GM23338 (cell line): Measurements from ENCODE around the gene DLG2. TPM values are rescaled to one million over a fixed set of nuclear protein-coding genes. Genes with fewer than 3 reads are reported as not detected.
A peak's percentile ranks its signal among the peaks of the same experiment; 100 is the strongest.

Source experiments
- ATAC-seq: fragments of 200-7000 bp; cut with Tn5 transposase; 3 replicates; pipeline ENCODE4 v1.9.1; 2020
- DNase-seq: peaks from one replicate; pipeline ENCODE4 v3.0.0-alpha.2; 2015; ENCODE audit warnings: low spot score
- H2AFZ ChIP-seq: fragments of 200-600 bp; sonication (generic); 2 replicates; pipeline ENCODE4 v1.8.0; 2016; ENCODE audit warnings: antibody characterized with exemption, mild to moderate bottlenecking, moderate library complexity
- H3F3A ChIP-seq: fragments of 200-600 bp; sonication (generic); replicated peaks from 2 replicates; pipeline ENCODE4 v1.8.0; 2017; ENCODE audit warnings: antibody characterized with exemption, mixed run types, low read depth
- H3K27ac ChIP-seq: fragments of 200-600 bp; sonication (generic); 2 replicates; pipeline ENCODE4 v1.6.1; 2016; ENCODE audit warnings: low read depth
- H3K27me3 ChIP-seq: fragments of 200-600 bp; sonication (generic); 2 replicates; pipeline ENCODE4 v1.8.0; 2016; ENCODE audit warnings: mild to moderate bottlenecking, mixed run types, moderate library complexity; ENCODE audit not compliant: insufficient read depth
- H3K36me3 ChIP-seq: fragments of 200-600 bp; sonication (generic); 2 replicates; pipeline ENCODE4 v1.8.0; 2016; ENCODE audit warnings: mild to moderate bottlenecking; ENCODE audit not compliant: insufficient read depth
- H3K4me1 ChIP-seq: fragments of 200-600 bp; sonication (generic); 2 replicates; pipeline ENCODE4 v1.8.0; 2016; ENCODE audit warnings: mild to moderate bottlenecking, moderate library complexity; ENCODE audit not compliant: insufficient read depth
- H3K4me2 ChIP-seq: fragments of 200-600 bp; sonication (generic); 2 replicates; pipeline ENCODE4 v1.7.1; 2017; ENCODE audit warnings: mixed run types
- H3K4me3 ChIP-seq: fragments of 200-600 bp; sonication (generic); 2 replicates; pipeline ENCODE4 v1.6.1; 2016; ENCODE audit warnings: mixed run types
- H3K79me2 ChIP-seq: fragments of 200-600 bp; sonication (generic); replicated peaks from 2 replicates; pipeline ENCODE4 v1.8.0; 2017; ENCODE audit warnings: mild to moderate bottlenecking; ENCODE audit not compliant: insufficient read depth
- H3K9me2 ChIP-seq: fragments of 200-600 bp; sonication (generic); 2 replicates; pipeline ENCODE4 v1.8.0; 2017; ENCODE audit not compliant: insufficient read depth
- H4K20me1 ChIP-seq: fragments of 200-600 bp; sonication (generic); replicated peaks from 2 replicates; pipeline ENCODE4 v1.8.0; 2017; ENCODE audit warnings: mild to moderate bottlenecking; ENCODE audit not compliant: insufficient read depth
- H3K27ac Mint-ChIP-seq: 2 replicates; pipeline ENCODE4 v1.8.0; 2020; ENCODE audit warnings: inconsistent platforms, mild to moderate bottlenecking, moderate library complexity, mixed read lengths
- H3K27me3 Mint-ChIP-seq: 3 replicates; pipeline ENCODE4 v1.8.0; 2022; ENCODE audit warnings: low read depth, mild to moderate bottlenecking, moderate library complexity, mixed read lengths, inconsistent platforms; ENCODE audit not compliant: insufficient read depth, poor library complexity
- H3K36me3 Mint-ChIP-seq: 3 replicates; pipeline ENCODE4 v1.8.0; 2021; ENCODE audit warnings: low read depth, mild to moderate bottlenecking, inconsistent platforms, moderate library complexity, mixed read lengths
- H3K4me1 Mint-ChIP-seq: 3 replicates; pipeline ENCODE4 v1.8.0; 2020; ENCODE audit warnings: mild to moderate bottlenecking, inconsistent platforms, mixed read lengths
- H3K4me3 Mint-ChIP-seq: 3 replicates; pipeline ENCODE4 v1.8.0; 2021; ENCODE audit warnings: moderate library complexity, mild to moderate bottlenecking, inconsistent platforms, mixed read lengths
- H3K9me3 Mint-ChIP-seq: 3 replicates; pipeline ENCODE4 v1.8.0; 2020; ENCODE audit warnings: moderate library complexity, mild to moderate bottlenecking, inconsistent platforms, mixed read lengths
- CREB1 ChIP-seq: fragments of 250-450 bp; sonication (Bioruptor Pico); IDR thresholded peaks from 2 replicates; pipeline ENCODE4 v1.5.0; 2020; ENCODE audit warnings: low read depth, mild to moderate bottlenecking, moderate library complexity
- CTCF ChIP-seq, 2 experiments: fragments of 200-600 bp in 1 of 2; sonication (generic) in 1 of 2; conservative IDR thresholded peaks; 2 replicates each; pipeline versions ENCODE4 v1.5.1 to v1.6.1; 2016 to 2017; ENCODE audit warnings: antibody characterized with exemption in 2 of 2, low read depth in 2 of 2, mild to moderate bottlenecking in 2 of 2, moderate library complexity in 1 of 2
- ETS1 ChIP-seq: IDR thresholded peaks from 2 replicates; pipeline ENCODE4 v1.6.1; 2016; ENCODE audit warnings: antibody characterized with exemption
- EZH2 ChIP-seq: fragments of 200-600 bp; sonication (generic); IDR thresholded peaks from one replicate; pipeline ENCODE4 v1.8.0; 2017; ENCODE audit warnings: antibody characterized with exemption, mild to moderate bottlenecking, low read depth; ENCODE audit not compliant: unreplicated experiment
- EZH2phosphoT487 ChIP-seq: fragments of 200-600 bp; sonication (generic); IDR thresholded peaks from one replicate; pipeline ENCODE4 v1.8.1; 2018; ENCODE audit warnings: antibody characterized with exemption; ENCODE audit not compliant: unreplicated experiment
- NANOG ChIP-seq: IDR thresholded peaks from 2 replicates; pipeline ENCODE4 v1.6.1; 2016; ENCODE audit warnings: antibody characterized with exemption, borderline replicate concordance
- POLR2AphosphoS5 ChIP-seq: IDR thresholded peaks from 2 replicates; pipeline ENCODE4 v1.6.1; 2016; ENCODE audit warnings: antibody characterized with exemption, low read depth
- REST ChIP-seq: IDR thresholded peaks from one replicate; pipeline ENCODE4 v1.6.1; 2018; ENCODE audit warnings: antibody characterized with exemption; ENCODE audit not compliant: unreplicated experiment
- STAT1 ChIP-seq: IDR thresholded peaks from one replicate; pipeline ENCODE4 v1.6.1; 2016; ENCODE audit warnings: antibody characterized with exemption; ENCODE audit not compliant: unreplicated experiment
- ZNF114 ChIP-seq: fragments of 250-450 bp; sonication (Bioruptor Pico); IDR thresholded peaks from 2 replicates; pipeline ENCODE4 v1.5.0; 2020; ENCODE audit warnings: mild to moderate bottlenecking, moderate library complexity
- ZNF331 ChIP-seq: fragments of 250-450 bp; sonication (Bioruptor Pico); IDR thresholded peaks from 2 replicates; pipeline ENCODE4 v1.5.0; 2020; ENCODE audit warnings: low read depth, mild to moderate bottlenecking, moderate library complexity
- polyA plus RNA-seq: library from polyadenylated mRNA; unstranded; fragments of >200 nt; fragmentation: Nextera tagmentation; extraction: Ambion mirVana; gene quantifications from 2 replicates; pipeline ENCODE4 v1.2.1, GENCODE V29; 2016
- total RNA-seq: library from RNA; depleted of rRNA; stranded (reverse); fragments of >200 nt; shearing (Covaris generic); gene quantifications from 2 replicates; pipeline ENCODE4 v1.2.3, GENCODE V29; 2014

Gene DLG2
- total and polyA plus RNA-seq, 2 experiments from 2014 or later: 19.8 to 21.5 TPM

GRCh38 chr11:83852775-83853442, 1774.2 kb downstream of the DLG2 start:
- Mint-ChIP-seq H3K4me1 (peaks cover 8% of the 10 kb centered on the region), H3K27me3 (no peaks in the 10 kb centered on the region), H3K4me3 (no peak overlapping the region), H3K36me3 (no peaks in the 10 kb centered on the region), H3K9me3 (peaks cover 5% of the 10 kb centered on the region; the same call in 2 of the 3 replicates), H3K27ac (peak overlapping the region; percentile 31; the same call in 1 of the 2 replicates)
- Histone ChIP-seq H3K4me1 (peaks cover 6% of the 10 kb centered on the region; the same call in 1 of the 2 replicates), H3K36me3 (no peaks in the 10 kb centered on the region; the same call in 1 of the 2 replicates), H3K4me3 (no peak overlapping the region), H2AFZ (no peak overlapping the region), H3K79me2 (no peaks in the 10 kb centered on the region), H3K27ac (no peak overlapping the region), H4K20me1 (no peaks in the 10 kb centered on the region), H3K4me2 (no peak overlapping the region), H3K27me3 (no peaks in the 10 kb centered on the region), H3F3A (no peaks in the 10 kb centered on the region), H3K9me2 (no peaks in the 10 kb centered on the region)
- TF ChIP-seq EZH2: no peak
- TF ChIP-seq ZNF114 (CRISPR knock-in tag): no peak
- DNase-seq: no peak
- ATAC-seq: no peak

GRCh38 chr11:83852012-83852411, 1775.1 kb downstream of the DLG2 start:
- no peaks in the 10 kb centered on the region for H3K36me3 Mint-ChIP-seq
- peaks cover 6% of the 10 kb centered on the region; the same call in 1 of the 2 replicates for H3K4me1 ChIP-seq
- TF ChIP-seq EZH2phosphoT487: no peak
- no peak for TF ChIP-seq ZNF331 (CRISPR knock-in tag)
- no peak for TF ChIP-seq REST
- TF ChIP-seq ETS1: no peak
- TF ChIP-seq CTCF (conservative IDR thresholded peaks at IDR 0.05; ENCODE audit: low read depth in 2 of 2): no peak
- no peak for TF ChIP-seq POLR2AphosphoS5
- no peak for TF ChIP-seq STAT1
- TF ChIP-seq EZH2: no peak
- TF ChIP-seq NANOG: no peak
- TF ChIP-seq CREB1 (CRISPR knock-in tag): no peak

More at GRCh38 chr11:83852012-83852411, 1775.1 kb downstream of the DLG2 start:
- Histone ChIP-seq H3K79me2 (no peaks in the 10 kb centered on the region), H2AFZ (no peak overlapping the region; the same call in 1 of the 2 replicates), H4K20me1 (no peaks in the 10 kb centered on the region), H3K27me3 (no peaks in the 10 kb centered on the region), H3K4me2 (no peak overlapping the region), H3K27ac (no peak overlapping the region), H3K9me2 (no peaks in the 10 kb centered on the region), H3K36me3 (no peaks in the 10 kb centered on the region), H3K4me3 (no peak overlapping the region), H3F3A (no peaks in the 10 kb centered on the region)
- DNase-seq: no peak
- ATAC-seq: no peak
- Mint-ChIP-seq H3K4me1 (peaks cover 8% of the 10 kb centered on the region), H3K9me3 (no peaks in the 10 kb centered on the region; the same call in 2 of the 3 replicates), H3K27ac (no peak overlapping the region), H3K4me3 (no peak overlapping the region), H3K27me3 (no peaks in the 10 kb centered on the region)
